HG02981 (cell line): ENCODE data around the gene TP53BP2.

Source experiments
- ATAC-seq: cut with Tn5 transposase; IDR thresholded peaks from one replicate; pipeline ENCODE4 v1.9.1; 2021; ENCODE audit warnings: mild to moderate bottlenecking, moderate library complexity; ENCODE audit not compliant: unreplicated experiment

Gene TP53BP2

DNA sequence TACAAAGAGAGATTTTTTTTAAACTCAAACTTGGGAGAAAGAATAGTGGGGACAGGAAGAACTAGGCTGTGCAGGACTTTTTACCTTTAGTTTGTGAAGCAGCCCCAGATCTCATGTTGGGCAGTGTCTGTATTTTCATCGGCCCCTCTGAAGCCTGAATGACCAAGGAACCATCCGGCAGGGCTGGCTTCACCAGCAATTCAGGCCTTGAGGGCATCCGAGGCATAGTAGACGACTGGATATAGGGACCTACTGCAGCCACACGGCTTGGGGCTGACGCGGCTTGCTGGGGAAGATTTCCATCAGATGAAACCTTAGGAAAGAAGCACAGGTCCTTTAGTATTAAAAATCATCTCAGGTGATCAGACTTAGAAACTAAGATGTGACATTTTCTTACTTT is 43.7 kb downstream of the TP53BP2 start:
- no peak for ATAC-seq

DNA sequence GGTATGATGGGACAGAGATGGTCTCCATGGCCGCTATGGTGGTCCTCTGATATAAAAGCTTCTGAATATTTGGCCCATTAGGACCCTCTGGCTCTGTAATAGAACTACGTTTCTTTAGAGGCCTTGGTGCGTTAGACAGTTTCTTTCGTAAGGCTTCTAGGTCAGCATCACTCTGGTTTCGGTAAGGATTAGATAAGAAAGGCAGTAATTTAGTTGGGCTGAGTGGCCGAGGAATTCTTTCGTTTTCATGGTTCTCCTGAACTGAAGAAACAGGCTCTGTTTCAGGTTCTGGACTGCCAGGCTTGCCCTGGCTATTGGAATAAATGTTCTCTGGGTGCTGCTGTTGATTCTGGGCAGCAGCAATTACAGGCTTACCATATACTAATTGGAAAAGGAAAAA is 49.5 kb downstream of the TP53BP2 start:
- no peak for ATAC-seq

DNA sequence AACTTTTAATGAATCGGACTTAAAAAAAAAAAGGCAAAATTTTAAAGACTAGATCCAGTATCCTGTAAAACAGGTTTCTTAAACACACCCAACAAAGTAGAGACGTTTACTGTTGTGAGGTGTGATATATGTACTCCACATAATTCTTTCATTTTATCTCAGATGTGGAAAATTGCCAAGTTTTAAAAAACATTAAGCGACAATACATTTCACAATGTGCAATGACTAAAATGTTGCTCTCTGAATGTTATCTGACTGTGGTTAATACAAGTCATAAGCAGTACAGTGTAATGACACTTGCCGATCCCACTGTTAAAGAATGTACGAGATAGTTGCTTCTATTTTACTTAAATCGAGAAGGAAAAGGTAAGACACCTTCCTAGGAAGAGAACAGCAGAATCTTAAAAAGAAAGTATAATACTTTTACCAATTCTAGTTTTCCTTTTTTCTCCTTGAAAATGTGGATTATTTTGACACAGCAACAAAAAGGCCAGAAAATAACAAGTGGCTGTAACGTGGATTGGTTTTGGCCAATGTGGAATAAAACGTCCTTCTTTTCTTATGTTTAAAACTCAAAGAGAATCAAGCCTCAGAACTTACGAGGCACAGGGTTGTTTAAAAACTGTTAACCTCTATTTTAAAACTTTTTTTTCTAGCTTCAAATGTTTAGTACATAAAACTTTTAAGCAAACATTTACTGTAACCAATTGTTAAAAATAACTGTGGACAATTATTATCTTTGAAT is 51.4 kb downstream of the TP53BP2 start:
- ATAC-seq = no peak

DNA sequence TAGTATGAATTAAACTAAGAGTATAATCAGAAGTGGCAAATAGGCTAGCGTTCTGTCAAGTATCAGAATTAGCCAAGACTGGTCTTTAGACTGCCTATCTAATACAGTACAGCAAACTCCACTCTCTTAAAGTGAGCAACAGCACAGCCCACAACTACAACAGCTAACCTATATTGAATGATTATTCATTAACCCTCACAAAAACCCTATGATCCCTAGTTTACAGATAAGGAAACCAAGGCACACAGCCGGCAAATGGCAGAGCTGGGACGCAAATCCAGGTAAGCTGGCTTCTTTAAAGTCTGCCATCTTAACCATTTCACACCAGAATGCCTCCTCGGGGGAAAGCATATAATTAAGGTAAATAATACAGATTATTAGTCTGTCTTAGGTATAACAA is 52.0 kb downstream of the TP53BP2 start:
- ATAC-seq = no peak

DNA sequence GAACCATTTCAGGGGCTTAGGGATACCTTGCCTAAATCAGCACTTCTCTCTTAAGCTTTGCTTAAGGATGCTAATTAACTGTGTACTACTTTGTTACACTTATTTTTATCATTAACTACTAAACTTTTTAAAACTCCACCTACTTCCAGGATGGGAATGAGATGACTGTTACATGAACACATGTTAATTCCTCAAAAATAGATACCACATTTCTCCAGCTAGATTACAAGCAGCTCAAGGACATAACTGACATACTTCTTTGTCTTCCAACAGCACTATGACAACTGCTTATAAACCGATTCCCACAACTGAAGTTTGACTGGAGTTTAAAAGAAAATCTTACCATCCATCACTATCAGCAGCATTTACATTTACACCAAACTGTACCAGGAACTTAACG is 53.7 kb downstream of the TP53BP2 start:
- ATAC-seq = no peak

DNA sequence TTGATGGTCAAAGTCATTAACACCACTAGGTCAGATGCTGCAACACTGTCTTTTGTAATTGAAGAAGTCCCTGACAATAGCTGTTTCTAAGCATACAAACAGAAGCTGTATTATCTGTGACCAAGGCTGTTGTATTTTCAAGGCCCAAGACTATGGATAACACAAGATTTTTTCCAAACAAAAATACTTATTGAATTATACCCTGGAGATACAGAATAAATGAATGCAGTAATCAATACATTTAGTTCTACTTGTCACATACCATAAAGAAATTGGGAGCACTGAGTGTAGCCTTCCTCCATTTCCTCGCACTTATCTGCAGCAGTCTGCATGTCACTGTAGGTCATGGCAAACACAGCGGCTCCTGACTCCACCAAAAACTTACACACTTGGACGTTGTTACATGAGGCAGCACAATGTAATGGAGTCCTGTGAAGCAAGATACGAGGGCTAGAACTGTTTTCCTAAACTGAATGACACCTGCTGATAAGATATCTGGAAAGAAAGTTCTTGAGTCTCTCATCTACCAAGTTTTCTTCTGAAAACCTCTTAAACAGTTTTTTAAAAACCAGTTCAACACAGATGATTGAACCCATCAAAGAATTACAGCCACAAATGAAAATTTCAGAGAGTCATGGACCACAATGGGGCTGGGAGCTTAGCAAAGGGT is 56.9 kb downstream of the TP53BP2 start:
- no peak for ATAC-seq

DNA sequence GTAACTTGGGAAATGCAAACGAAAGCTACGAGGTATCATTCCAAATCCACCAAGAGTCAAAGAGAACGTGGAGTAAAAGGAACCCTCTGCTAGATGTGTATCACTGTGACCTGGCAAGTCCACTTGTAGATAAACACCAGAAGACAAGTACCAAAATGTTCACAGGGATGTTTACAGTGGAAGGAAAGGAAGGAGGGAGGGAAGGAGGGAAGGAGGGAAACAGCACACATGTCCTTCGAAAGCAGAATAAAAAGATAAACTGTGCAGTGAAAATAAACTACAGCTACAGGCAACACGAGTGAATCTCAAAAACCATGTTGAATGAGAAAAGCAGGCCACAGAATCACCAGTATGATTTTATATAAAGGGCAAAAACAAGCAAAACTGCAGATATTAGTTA is 59.9 kb downstream of the TP53BP2 start:
- no peak for ATAC-seq

DNA sequence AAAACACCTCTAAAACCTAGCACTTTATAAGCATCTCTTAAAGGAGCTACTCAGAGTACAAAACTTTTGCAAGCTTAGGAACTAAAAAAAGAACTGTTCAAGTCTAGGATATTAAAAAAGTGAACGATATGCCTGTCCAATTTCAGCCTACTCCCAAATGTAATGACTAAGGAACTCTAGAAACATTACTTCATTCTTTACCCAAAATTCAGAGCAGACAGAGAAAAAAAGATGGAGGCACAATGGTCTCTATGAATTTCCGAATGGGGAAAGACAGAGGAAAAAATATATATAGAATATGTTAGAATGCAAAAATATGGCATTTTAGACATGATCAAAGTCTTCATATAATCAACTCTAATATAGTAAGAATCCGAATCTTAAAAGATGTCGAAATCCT is 61.2 kb downstream of the TP53BP2 start:
- ATAC-seq = no peak

DNA sequence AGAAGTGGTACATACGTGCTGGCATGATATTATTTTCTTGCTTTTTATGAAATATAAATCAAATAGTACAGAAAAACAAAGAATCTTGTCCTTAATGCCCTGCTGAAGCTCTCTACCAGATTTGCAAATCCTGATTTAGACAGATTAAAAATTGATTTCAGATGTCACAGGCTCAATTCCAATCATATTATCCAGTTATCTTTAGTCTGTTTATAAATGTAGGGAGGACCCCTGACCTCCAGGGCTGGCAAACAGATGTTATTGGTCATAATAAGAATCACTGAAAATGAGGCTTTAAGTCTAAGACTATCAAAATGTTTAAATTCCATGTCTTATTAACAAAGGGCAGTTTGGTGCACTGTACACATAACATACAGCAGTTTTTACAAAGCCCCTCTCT is 62.1 kb downstream of the TP53BP2 start:
- no peak for ATAC-seq

DNA sequence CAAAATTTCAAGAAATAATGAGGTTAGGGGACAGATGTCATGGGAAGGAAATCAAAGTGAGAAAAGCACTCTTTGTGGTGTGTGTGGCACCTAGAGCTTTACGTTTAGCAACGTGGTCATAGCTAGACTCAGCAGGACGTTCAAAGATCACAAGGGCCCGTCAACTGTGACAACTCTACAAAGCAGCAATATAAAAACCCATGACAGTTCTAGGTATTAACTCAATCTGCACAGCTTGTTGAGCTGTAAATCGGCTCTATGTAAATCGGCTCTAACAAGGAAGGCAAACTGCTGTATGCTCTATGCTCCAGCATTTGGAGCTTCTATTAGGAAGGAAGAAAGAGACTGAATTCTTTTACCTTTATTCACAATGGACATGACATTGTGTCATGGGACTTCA is 64.8 kb downstream of the TP53BP2 start:
- ATAC-seq = no peak

DNA sequence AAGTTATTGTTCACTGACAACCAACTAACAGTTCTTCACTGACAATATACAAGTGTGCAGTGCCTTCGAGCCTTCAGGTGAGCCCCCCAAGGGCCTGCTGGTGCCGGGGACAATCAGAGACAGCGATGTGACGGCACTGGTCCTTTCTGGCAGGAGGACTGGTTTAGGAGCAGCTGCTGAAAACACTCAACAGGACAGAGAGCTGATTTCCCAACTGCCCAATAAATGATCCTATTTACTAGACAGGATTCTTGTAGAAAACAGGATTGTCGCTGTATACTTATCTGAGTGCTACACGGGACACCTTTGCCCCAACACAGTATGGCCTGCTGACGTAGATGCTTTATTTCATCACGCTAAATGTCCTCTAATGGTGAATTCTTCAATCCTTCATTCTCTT is 65.4 kb downstream of the TP53BP2 start:
- ATAC-seq = no peak

DNA sequence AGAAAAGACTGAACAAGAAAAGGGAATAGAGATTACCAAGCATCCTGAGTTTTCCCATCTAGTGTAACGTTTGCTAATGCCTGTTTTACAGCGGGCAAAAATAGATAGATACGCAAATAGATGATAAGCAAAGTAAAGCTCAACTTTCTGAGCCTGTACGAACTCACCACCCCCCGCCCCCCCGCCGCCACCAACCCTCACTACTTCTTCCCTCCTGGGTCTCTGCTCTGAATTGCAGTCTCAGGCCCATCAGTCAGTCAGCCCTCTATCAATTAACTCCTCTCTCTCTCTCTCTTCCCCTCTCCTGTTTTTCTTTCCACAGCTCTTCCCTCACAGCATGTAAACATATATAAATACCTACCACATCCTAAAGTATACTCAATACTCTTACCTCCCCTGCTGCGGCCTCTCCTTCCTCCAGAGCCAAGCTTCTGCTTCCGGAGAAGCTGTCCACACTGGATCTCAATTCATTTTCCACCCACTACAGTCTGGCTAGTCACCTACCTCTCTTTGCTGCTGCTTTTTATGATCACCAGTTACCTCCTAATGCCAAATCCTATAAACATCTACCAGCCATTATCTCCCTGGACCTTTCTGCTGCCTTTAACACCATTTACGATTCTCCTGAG is 68.8 kb downstream of the TP53BP2 start:
- ATAC-seq = no peak

DNA sequence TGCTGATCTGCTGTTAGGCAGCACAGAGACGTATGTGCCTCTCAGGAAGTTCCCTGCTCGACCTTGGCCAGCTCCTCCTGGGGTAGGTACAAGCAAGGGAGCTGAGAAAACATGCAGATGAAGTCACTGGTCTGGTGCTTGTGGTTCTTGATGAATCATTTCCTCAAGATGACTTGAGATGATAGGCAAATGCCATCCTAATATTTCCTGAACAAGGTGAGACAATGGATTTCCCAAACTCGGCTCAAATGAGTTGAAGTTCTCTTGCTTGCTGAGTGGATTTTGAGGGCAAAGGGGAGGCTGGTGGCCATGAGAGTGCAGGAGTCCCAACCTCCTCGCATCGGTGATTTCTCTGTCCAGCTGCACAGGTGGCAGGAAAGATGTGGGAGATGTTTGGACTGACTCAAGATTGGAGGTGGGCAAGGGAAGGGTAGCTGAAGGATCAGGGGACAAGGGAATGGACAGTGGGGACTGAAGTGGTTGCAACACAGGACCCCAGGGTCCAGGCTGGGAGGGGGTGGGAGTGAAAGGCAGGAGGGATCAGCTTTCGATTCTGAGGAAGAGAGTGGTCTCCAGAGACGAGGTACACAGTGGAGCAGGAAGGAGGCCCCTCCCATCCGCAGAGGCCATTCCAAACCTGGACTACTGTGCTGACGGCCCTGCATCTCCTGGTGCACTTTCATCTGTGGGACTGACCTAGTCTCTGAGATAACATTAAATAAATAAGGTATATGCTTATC is 69.5 kb downstream of the TP53BP2 start:
- ATAC-seq = no peak

DNA sequence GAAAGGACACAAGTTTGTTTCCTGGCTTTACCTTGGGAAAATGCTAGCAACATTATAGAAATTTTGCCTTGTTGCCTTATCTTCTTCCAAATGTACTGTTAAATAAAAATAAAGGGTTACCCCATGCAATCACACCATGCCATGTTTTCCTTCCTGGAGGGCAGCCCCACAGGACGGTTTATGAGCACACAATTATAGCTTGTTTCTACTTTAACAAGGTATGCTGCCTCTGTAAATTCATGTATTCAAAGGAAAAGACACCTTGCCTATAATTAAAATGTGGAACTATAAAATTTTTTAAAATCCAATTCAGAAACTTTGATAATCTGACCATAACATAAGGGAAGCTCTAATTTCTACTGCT is 70.1 kb downstream of the TP53BP2 start:
- ATAC-seq = no peak

DNA sequence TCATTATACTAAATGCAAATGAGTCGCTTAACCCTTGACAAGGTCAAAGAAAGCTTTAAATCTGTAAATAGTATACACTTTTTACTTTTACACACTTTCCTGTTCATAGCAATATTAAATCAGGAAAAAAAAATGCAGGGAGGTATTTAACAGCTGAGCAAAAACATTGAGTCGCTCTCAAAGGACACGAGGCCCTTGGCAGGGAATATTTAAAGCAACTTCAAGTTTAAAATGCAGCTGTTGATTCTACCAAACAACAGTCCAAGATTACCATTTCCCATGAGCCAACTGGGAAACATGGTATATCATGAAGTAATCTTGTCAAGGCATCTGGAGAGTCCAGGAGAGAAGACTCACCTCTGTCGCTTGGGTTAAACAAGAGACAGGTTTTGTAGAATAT is 70.7 kb downstream of the TP53BP2 start:
- ATAC-seq = no peak

DNA sequence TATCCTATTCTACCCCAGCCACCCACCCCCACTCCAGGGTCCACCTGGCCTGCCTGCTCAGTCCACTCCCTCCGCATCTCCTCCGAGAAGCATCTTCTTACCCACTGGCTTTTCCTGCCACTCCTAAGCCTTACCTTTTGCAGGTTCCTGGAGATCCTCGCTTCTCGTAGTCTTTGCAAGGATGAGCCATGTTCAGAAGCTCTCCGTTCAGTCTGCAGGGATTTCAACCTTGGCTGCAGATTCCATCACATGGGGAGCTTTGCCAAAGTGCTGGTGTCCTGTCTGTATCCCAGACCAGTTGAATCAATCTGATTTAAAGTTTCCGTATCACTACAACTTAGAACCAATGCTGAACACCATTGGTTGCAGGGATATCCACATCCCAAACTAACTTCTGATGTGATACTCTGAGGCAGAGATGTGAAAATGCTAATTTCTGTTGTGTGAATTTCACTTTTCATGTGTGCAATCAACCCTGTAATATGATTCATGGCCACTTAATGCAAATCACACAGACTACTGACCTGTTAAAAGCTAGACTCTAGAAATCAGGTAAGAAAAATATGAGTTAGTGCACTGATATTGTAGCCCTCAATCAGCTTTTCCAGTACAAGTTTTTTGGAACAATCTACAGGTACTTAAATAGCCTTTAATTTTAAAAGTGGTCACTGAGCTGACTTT is 71.5 kb downstream of the TP53BP2 start:
- no peak for ATAC-seq

DNA sequence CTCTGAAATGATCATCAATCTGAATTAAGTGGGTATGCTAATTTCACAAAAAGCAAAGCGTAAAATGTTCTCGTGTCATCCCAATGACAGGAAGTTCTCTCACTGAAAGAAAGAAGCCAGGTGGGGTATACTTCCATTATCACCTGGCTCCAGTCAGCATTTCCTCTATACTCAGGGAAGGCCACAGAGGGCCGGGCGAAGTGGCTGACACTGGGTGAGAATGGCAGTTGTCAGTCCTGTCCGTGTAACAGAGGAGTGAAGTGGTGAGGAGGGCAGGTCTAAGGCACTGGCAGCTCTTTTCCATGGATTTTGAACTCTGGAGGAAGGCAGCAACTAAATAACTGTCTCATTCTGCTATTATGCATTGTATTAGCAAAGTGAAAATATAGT is 73.0 kb downstream of the TP53BP2 start:
- no peak for ATAC-seq

DNA sequence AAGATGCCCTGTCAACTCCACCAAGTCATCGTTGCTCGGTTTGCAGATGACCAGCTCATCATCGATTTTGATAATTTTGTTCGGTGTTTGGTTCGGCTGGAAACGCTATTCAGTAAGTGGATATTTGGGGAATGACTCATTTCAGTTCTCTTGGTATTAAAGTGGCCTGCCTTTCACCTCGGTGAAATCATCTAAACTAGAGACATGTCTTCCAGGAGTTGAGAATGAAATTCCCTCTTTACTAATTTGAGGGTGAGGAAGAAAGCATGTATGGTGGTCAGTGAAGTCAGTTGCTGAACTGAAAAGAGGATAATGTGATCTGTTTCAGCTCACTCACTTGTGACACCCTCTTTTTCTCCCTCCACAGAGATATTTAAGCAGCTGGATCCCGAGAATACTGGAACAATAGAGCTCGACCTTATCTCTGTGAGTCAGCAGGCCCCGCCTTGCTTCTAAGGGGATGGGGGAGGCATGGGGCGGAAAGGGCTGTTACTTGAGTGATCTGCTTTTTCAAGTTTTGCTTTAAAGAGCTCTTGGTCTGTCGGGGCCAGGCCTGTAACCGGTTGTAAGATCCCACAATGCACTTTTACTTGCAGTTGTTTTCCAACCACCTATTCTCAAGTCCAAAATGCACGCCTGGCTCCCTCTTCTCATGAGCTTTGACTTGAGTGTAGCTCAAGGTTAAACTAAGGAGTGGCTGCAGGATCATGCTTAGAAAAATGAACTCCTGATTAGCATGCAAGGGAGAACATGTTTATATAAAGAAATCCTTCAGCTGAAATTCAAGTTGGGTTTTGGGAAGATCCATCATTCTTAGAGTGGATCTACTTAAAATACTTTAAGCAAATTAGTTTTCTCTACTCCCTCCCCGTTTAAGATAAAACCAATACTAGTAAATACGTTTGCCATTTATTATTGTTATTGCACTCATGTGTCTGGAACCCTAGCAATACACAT is 73.7 kb downstream of the TP53BP2 start:
- ATAC-seq = no peak

DNA sequence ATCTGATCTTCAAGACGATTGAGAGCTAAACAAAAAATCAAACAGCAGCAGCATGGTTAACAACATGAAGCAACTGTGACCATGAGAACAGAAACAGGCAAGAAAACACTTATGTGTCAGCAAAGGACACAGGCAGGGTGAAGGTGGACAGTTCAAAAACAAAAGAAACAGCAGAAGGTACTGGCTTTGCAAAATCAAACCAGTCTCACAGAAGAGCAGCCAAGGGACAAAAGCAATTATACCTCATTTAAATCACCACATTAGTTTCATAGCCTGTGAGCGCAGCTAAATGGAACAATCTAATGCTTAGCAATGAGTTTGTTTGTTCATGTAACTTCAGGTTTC is 74.3 kb downstream of the TP53BP2 start:
- ATAC-seq = no peak

DNA sequence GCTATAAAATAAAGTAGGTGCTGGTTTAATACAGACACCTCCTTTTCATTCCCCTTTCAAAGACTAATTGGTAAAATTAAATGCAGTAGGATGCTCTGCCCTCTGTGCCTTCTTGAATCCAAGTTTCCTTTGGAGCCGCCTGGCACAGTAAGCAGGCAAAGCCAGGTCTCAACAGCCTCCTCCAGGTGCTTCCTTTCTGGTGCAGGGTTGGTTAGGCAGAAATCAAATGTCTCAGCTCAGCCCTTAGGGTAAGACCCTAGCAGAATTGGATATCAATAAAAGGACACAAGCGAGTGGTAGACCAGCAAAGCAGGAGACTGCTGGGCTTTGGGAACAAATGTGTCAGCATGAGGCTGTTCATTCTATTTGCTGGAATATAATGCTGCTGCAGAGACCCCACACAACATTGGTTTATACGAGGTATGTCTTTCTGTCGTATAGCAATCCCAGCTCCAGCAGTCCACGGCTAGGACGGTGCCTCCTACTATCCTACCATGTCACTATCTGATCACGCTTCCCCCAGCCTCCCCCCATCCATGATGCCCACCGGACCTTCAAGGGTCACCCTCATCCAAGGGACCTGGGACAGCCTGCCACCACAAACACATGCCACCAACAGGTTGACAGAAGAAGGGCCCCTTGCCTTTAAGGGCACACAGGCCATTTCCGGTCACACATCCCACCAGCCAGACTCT is 75.0 kb downstream of the TP53BP2 start:
- ATAC-seq = no peak
